GM12891 (cell line): Measurements from ENCODE around the gene CASTOR1.

Experiments
- POLR2A ChIP-seq: IDR thresholded peaks from 2 replicates; pipeline ENCODE4 v1.6.1; 2011; ENCODE audit warnings: low read depth, low read length, control low read depth
- SPI1 ChIP-seq: IDR thresholded peaks from 2 replicates; pipeline ENCODE4 v1.6.1; 2011; ENCODE audit warnings: low read depth, low read length, control low read depth

DNA sequence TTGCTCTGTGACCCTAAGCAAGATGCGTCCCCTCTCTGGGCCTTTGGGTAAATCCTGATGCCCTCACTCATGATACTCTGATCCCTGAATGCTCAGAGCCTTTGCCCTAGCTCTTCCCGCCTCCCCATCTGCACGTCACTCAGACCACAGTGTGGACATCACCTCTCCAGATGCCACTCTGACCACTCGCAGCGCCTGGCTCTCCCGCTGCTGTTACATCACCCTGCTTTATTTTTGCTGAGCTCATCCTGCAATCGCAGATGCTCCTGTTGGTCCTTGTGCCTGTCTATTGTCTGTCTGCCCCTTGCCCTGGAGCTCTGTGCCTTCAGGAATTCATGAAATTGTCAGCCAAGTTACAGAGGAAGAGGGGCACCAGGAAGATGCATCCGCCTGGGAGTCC, 28.2 kb downstream of the CASTOR1 start:
- no peak for TF ChIP-seq POLR2A
- no peak for TF ChIP-seq SPI1
